GM18861 (cell line): Measurements from ENCODE around the gene AP1G2.
"Not testable (repeated sequence)": the region's sequence is repeated elsewhere in the genome, so short reads cannot be mapped to it uniquely, and the experiment has no call there.

Source experiments
- ATAC-seq: cut with Tn5 transposase; IDR thresholded peaks from one replicate; pipeline ENCODE4 v1.9.1; 2021; ENCODE audit not compliant: unreplicated experiment

Gene AP1G2, protein sequence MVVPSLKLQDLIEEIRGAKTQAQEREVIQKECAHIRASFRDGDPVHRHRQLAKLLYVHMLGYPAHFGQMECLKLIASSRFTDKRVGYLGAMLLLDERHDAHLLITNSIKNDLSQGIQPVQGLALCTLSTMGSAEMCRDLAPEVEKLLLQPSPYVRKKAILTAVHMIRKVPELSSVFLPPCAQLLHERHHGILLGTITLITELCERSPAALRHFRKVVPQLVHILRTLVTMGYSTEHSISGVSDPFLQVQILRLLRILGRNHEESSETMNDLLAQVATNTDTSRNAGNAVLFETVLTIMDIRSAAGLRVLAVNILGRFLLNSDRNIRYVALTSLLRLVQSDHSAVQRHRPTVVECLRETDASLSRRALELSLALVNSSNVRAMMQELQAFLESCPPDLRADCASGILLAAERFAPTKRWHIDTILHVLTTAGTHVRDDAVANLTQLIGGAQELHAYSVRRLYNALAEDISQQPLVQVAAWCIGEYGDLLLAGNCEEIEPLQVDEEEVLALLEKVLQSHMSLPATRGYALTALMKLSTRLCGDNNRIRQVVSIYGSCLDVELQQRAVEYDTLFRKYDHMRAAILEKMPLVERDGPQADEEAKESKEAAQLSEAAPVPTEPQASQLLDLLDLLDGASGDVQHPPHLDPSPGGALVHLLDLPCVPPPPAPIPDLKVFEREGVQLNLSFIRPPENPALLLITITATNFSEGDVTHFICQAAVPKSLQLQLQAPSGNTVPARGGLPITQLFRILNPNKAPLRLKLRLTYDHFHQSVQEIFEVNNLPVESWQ

DNA sequence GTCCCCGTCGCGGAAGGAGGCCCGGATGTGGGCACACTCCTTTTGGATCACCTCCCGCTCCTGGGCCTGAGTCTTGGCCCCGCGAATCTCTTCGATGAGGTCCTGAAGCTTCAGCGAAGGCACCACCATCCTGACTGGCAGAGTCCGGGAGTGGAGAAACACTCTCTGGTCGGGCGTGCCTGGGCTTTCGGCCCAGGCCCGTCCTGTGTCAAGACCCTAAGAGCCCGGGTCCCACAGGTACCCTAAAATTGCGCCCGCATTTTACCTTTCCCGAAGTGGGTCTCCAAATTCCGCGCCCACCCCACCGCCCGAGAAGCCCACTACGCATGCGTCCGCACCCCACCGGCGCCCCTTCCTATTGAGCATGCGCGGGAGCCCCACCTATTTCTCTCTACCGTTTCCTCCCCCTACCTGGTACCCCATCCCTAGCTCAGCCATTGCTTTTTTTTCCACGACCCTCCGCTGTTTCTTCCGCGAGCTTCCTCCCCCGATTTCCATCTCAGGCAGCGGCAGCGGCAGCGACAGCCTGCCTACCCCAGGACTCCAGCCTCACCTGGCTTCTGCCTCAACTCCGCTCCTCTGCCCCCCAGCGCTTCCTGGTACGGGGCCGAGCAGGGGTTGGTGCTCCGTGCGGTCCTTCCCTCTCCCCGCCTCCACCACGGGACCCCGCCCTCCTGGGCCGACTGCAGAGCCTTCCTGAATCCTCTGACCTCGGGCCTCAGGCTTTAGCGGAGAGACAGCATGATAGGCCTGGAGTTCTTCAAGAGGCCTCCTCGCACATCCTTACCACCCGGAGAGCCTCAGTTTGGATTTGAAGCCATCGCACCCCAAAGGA, at the start of gene AP1G2:
Gene AP1G2 (minus strand): TSS at position 606 of the 835 bp plus-strand sequence. CDS start 477 bp downstream, at position 129.
- ATAC-seq = peak; percentile 78

- no peak for ATAC-seq
Observed at GRCh38 chr14:23615856-23616255, 48.3 kb upstream of the AP1G2 start.

DNA sequence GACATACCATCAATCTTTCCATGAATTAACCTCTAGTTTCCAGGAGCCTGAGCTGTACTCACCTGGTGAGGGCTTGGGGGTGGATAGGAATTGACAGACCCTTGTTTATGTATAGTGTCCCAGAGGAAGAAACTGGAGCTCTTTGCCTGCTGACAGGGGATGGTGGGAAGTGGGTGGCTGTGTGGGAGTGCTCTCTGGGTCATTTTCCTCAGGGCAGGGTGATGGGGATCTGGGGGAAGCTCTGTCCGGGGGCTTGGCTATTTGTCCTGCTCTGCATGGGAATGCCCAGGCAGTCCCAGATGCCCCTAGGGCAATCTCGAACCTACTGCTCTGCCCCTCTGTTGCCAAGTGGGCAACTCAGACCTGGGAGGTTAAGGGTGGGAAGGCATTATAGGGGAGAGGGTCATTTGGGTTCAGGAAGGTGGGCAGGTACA, 46.8 kb upstream of the AP1G2 start:
- ATAC-seq = no peak

DNA sequence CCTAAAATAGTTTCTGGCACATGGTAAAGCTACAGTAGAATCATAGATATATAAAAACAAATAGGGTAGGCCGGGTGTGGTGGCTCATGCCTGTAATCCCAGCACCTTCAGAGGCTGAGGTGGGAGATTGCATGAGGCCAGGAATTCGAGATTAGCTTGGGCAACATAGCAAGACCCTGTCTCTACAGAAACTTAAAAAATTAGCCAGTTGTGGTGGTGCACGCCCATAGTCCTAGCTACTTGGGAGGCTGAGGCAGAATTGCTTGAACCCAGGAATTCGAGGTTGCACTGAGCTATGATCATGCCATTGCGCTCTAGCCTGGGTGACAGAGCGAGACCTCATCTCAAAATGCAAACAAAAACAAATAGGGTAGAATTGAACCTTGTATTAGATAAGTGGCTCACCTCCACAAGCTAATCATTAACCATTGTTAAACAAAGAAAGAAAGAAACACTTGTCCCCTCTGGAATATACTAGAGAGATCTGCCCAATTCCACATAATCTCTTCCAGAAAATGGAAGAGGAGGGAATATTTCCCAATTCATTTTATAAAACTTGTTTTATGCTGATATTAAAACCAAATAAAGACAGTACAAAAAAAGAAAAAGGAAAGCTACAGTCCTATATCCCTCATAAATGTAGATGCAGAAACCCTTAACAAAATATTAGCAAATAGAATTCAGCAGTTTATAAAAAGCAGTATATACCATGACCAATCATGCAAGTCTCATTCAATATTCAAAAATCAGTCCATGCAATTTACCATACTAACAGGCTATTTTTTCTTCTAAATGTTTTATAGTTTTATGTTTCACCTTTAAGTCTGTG, 45.9 kb upstream of the AP1G2 start:
- ATAC-seq = no peak

- ATAC-seq = no peak
Observed at GRCh38 chr14:23612802-23613201, 45.2 kb upstream of the AP1G2 start.

- no peak for ATAC-seq
Observed at GRCh38 chr14:23612354-23612732, 44.8 kb upstream of the AP1G2 start.

GRCh38 chr14:23610815-23611289, 43.3 kb upstream of the AP1G2 start:
- ATAC-seq = no peak

DNA sequence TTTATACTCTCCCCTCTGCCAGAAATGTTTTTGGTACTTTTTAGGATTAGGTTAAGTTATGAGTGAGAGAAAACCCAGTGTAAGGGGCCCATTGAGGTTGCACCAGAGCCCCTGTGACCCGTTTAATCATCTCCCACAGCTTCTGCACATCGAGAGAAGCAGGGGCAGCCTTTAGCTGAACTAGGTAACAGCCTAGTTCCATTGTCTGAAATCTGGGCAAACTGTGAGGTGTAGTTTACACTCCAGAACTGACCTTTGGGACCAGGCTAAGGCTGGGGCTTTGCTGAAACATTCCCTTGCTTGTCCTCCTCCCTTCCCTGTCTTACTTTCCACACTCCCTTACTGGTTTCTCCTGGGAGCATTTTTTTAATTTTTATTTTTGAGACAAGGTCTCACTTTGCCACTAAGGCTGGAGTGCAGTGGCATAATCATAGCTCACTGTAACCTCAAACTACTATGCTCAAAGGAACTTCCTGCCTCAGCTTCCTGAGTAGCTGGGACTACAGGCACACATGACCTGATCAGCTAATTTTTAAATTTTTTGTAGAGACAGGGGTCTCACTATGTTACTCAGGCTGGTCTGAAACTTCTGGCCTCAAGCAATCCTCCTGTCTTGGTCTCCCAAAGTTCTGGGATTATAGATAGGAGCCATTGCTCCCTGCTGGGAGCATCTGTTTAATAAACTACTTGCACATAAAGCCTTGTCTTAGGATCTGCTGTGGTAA, 42.7 kb upstream of the AP1G2 start:
- no peak for ATAC-seq

DNA sequence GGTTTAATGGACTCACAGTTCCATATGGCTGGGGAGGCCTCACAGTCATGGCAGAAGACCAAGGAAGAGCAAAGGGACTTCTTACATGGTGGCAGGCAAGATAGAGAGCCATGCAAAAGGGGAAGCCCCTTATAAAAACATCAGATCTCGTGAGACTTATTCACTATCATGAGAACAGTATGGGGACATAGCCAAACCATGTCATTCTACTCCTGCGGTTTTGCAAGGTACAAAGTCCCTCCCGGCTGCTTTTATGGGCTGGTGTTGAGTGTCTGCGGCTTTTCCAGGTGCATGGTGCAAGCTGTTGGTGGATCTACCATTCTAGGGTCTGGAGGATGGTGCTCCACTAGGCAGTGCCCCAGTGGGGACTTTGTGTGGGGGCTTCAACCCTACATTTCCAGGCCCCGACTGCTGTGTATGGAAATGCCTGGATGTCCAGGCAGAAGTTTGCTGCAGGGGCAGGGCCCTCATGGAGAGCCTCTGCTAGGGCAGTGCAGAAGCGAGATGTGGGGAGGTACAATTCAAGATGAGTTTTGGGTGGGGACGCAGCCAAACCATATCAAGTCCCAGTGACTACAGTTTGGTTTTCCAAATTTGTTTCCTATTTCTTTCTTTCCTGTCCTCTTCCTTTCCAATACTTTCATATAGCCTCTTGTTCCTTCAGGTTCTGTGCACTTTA, 42.0 kb upstream of the AP1G2 start:
- ATAC-seq = not testable (repeated sequence)

DNA sequence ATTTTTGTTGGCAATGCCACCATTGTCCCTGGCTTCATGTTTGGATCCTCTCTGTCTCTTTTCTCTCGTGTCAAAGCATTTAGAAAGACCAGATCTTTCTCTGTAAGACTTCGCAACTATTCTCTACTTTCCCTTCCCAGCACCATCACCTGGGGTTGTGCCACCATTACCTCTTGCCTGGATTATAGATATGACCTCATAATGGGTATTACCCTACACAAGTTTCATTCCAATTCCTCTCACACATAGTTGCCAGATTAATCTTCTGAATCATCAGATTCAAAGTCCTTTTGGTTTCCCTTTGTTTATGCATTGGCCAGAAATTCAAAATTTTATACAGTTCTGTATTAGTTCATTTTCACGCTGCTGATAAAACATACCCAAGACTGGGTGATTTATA, 41.4 kb upstream of the AP1G2 start:
- ATAC-seq = no peak

DNA sequence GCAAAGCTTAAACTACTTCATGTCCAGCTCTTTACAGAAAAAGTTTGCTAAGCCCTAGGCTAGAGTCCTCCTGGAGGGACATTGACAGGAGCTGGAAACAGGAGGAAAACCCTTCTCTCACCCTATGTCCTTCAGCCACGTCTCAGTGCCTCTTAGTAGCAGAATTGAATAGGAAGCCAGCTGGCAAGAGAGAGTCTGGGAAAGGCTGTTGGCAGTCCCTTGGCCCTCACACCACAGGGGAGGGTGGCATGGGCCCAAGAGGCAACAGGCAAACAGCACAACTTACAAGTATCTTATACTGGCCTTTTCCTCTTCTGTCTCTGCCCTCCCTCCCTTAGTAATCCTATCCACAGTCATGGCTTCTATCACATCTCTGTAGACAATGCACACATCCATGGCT, 40.9 kb upstream of the AP1G2 start:
- ATAC-seq = no peak

DNA sequence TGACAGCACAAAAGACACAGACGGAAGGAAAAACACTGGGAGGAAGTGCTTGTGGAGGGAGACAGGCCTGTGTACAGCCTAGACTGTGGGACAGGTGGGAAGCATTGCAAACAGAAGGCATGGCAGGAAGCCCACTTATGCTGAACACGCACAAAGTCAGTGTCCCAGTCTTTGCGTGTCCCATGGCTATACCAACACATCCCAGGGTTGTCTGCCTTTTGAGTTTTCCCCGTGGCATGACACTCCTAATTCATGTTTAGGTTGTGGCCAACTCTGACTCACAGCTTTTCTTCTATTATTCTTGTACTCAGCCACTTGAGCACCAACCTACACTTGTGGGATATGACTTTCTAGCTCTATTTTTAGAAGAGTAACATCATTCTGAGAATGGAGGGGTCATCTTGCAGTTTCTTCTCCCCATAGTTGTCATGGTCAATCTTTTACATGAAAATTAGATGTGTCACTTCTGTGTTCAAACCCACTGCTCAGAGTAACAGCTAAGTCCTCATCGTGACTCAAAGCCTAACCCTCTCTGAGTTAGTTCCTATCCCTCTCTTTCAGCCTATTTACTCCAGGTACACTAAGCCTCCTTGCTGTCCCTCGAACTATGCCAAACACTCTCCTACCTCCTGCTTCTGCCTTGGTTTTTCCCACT, 38.5 kb upstream of the AP1G2 start:
- ATAC-seq = peak; percentile 75

DNA sequence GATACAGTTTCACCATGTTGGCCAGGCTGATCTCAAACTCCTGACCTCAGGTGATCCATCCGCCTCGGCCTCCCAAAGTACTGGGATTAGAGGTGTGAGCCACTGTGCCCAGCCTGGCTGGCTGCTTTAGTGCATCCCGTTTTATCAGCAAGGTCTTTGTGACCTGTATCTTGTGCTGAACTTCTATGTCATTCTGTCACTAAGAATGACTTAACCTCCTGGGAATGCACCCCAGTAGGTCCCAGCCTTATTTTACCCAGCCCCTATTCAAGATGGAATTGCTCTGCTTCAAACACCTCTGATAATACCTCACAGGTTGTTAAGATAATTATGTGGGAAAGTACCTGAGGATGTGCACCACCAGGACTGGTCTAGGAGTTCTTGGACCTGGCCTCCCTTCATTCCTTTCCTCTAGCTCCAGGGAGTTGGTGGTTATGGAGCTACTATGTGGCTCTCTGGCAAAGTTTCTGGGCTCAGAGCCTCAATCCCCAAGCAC, 37.1 kb upstream of the AP1G2 start:
- ATAC-seq = no peak

DNA sequence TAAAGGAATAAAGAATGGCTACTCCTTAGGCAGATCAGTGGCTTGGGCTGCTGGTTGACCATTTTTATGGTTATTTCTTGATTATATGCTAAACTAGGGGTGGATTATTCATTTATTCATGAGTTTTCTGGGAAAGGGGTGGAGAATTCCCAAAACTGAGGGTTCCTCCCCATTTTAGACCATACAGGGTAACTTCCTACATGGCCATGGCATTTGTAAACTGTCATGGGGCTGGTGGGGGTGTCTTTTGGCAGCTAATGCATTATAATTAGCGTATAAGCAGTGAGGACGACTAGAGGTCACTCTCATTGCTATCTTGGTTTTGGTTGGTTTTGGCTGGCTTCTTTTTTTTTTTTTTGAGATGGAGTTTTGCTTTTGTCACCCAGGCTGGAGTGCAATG, 36.6 kb upstream of the AP1G2 start:
- no peak for ATAC-seq

DNA sequence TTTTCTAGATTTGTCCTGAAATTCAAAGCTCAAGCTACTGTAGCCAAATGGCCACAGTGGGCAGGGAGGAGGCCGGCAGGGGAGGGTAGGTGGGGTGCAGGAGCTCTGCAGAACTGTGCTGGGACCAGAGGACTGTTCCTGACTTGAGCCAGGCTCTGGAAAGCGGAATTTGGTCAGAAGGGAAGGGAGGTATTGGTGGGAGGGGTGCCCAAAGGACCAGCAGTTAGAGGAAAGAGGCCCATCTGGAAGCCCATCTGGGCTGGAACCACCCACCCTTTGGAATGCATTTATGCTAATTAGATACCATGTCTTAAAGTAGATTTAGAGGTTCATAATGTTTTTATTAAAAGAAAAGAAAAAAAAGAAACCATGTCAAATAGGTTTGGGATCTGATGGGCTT, 35.5 kb upstream of the AP1G2 start:
- ATAC-seq = no peak

GRCh38 chr14:23602181-23603095, 34.8 kb upstream of the AP1G2 start:
- ATAC-seq = no peak

DNA sequence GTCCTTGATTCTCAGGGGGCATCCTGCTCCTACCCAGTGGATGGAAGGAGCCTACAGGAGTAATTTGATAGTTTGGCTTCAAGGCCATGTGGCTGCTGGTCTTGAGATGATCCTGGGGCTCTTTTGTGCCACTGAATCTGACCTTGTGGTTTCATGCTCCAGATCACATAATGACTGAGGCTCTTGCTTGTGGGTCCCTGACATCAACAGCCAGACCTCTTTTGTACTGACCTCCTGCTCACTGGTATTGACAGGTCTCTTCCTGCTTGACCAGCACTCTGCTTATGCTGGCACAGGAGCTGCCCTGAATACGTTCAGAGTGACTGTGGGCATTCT, 34.2 kb upstream of the AP1G2 start:
- no peak for ATAC-seq

GRCh38 chr14:23601424-23601823, 33.8 kb upstream of the AP1G2 start:
- ATAC-seq = no peak
